HepG2 (cell line): ENCODE data around the gene WDR93. TPM values are rescaled to one million over a fixed set of nuclear protein-coding genes. Genes with fewer than 3 reads are reported as not detected.

ENCODE experiments used
- AHR ChIP-seq: IDR thresholded peaks from 2 replicates; pipeline ENCODE4 v1.6.1; 2018; ENCODE audit warnings: missing genetic modification reagents, missing compliant biosample characterization
- ATF7 ChIP-seq, 2 experiments: fragments of 450-650 bp in 1 of 2; sonication (generic) in 1 of 2; formaldehyde crosslinking in 1 of 2; IDR thresholded peaks; 2 replicates each; pipeline versions ENCODE4 v1.4.0 to v1.6.1; 2016 to 2020; ENCODE audit warnings: antibody characterized with exemption in 1 of 2, mild to moderate bottlenecking in 1 of 2, missing genetic modification reagents in 1 of 2
- KDM3A ChIP-seq: IDR thresholded peaks from 2 replicates; pipeline ENCODE4 v1.6.1; 2018; ENCODE audit warnings: low read depth, missing compliant biosample characterization
- KDM5B ChIP-seq: sonication (generic); formaldehyde crosslinking; IDR thresholded peaks from 2 replicates; pipeline ENCODE4 v1.4.0; 2020; ENCODE audit warnings: missing genetic modification reagents, mild to moderate bottlenecking, borderline replicate concordance
- SPEN ChIP-seq: sonication (generic); formaldehyde crosslinking; IDR thresholded peaks from 2 replicates; pipeline ENCODE4 v1.5.1; 2020; ENCODE audit warnings: low read depth, mild to moderate bottlenecking, missing genetic modification reagents
- TAF15 ChIP-seq: fragments of 200-400 bp; formaldehyde crosslinking; IDR thresholded peaks from one replicate; pipeline ENCODE4 v1.6.1; 2018; ENCODE audit warnings: mild to moderate bottlenecking, low read depth, low read length; ENCODE audit not compliant: poor library complexity, severe bottlenecking
- ZFY ChIP-seq: sonication (generic); formaldehyde crosslinking; IDR thresholded peaks from 2 replicates; pipeline ENCODE4 v1.4.0; 2020; ENCODE audit warnings: missing genetic modification reagents
- ZMAT3 ChIP-seq: sonication (generic); formaldehyde crosslinking; conservative IDR thresholded peaks from 2 replicates; pipeline ENCODE4 v1.7.0; 2021; ENCODE audit warnings: missing genetic modification reagents
- ZNF484 ChIP-seq: sonication (generic); formaldehyde crosslinking; IDR thresholded peaks from 2 replicates; pipeline ENCODE4 v1.5.1; 2020; ENCODE audit warnings: mild to moderate bottlenecking, low read depth, missing genetic modification reagents, borderline replicate concordance
- ZNF501 ChIP-seq: sonication (generic); formaldehyde crosslinking; IDR thresholded peaks from 2 replicates; pipeline ENCODE4 v1.5.1; 2020; ENCODE audit warnings: mild to moderate bottlenecking, moderate library complexity, missing genetic modification reagents
- ZNF883 ChIP-seq: sonication (generic); formaldehyde crosslinking; IDR thresholded peaks from 2 replicates; pipeline ENCODE4 v1.5.1; 2020; ENCODE audit warnings: mild to moderate bottlenecking, missing genetic modification reagents; ENCODE audit errors: not compliant biosample characterization
- polyA plus RNA-seq, 8 experiments: library from polyadenylated mRNA; depleted of rRNA in 3 of 8; stranded (reverse) in 7 of 8; unstranded in 1 of 8; fragments of >200 nt; fragmentation: Illumina TruSeq in 4 of 8; extraction: Trizol in 4 of 8; gene quantifications; 2 replicates each; pipeline versions ENCODE4 v1.2.1 to v1.2.3, GENCODE V29; 2011 to 2016; ENCODE audit warnings: low read depth in 4 of 8, missing spikeins in 1 of 8, mixed read lengths in 1 of 8; ENCODE audit not compliant: insufficient read depth in 1 of 8
- total RNA-seq, 5 experiments: library from RNA; depleted of rRNA; stranded (reverse); fragments of >200 nt; fragmentation: Illumina TruSeq; extraction: Trizol; gene quantifications; 2 replicates each; pipeline ENCODE4 v1.2.3, GENCODE V29; 2016; ENCODE audit warnings: low read depth in 1 of 5
- TF ChIP-seq, protein P1 (sequence below): sonication (generic); formaldehyde crosslinking; IDR thresholded peaks from 2 replicates; pipeline ENCODE4 v1.5.0; 2020; ENCODE audit warnings: missing genetic modification reagents, mild to moderate bottlenecking, borderline replicate concordance
- TF ChIP-seq, protein P2 (sequence below), 2 experiments: fragments of 450-650 bp in 1 of 2; sonication (generic) in 1 of 2; formaldehyde crosslinking in 1 of 2; IDR thresholded peaks; 2 replicates each; pipeline versions ENCODE4 v1.6.1 to v1.8.0; 2016 to 2022; ENCODE audit warnings: antibody characterized with exemption in 1 of 2, mild to moderate bottlenecking in 1 of 2, missing genetic modification reagents in 1 of 2
- TF ChIP-seq, protein P3 (sequence below): sonication (generic); formaldehyde crosslinking; IDR thresholded peaks from 2 replicates; pipeline ENCODE4 v1.5.0; 2020; ENCODE audit warnings: missing genetic modification reagents, mild to moderate bottlenecking, borderline replicate concordance

WDR93 gene
- total and polyA plus RNA-seq, 2 of the 13 experiments (the other 11 are each of a cell fraction or from before 2014, with no cell fraction given), result 0.07 TPM; not detected in 1

DNA sequence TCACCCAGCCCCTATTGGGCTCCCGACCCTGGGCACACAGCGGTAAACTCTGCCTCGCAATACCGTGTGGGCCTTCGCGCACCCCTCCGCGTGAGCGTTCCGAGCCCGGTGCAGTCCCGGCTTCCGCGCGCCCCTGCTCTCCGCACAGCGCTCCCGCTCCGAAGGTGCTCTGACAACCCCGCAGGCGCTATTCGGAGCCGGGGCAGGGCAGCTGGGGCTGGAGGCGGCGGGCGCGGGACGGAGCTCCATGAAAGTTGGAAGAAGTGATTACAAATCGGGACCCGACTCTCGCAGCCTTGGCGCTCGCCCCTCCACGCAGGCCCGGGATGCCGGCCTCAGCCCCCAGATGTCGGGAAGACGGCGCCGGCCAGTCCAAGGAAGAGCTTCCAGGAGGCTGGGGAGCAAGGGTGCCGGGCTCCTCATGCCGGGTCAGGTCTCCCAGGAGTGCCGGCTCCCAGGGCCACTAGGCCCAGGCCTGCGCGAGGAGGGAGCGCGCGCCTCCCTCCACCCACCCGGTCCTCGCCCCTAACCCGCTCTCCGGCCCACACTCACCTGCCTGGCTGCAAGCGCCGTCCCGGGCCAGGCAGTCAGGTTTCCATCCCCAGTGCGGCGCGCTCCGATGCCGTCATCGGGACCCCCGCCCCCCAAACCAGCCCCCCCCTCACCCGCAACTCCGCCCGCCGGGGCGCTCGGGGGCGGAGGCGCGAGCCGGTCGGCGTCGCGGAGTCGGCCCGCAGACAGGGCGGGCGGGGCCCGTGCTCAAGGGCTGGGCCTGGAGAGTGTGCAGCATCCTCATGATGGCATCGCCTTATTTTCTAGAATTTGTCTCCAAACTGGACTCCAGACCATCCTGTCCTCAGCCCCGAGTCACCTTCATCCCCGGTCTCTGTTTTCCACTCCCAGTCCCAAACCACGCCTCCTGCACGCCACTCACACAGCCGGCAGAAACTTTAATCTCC, 35.5 kb upstream of the WDR93 start, which contains the start of gene KIF7 (continued):
- TF ChIP-seq, protein P1, sequence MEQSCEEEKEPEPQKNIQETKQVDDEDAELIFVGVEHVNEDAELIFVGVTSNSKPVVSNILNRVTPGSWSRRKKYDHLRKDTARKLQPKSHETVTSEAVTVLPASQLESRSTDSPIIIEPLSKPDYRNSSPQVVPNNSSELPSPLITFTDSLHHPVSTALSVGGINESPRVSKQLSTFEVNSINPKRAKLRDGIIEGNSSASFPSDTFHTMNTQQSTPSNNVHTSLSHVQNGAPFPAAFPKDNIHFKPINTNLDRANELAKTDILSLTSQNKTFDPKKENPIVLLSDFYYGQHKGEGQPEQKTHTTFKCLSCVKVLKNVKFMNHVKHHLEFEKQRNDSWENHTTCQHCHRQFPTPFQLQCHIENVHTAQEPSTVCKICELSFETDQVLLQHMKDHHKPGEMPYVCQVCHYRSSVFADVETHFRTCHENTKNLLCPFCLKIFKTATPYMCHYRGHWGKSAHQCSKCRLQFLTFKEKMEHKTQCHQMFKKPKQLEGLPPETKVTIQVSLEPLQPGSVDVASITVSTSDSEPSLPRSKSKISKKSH (CRISPR knock-in tag), result 0 out of 2 replicates have a peak, but pooled peaks have one; percentile 11
- TF ChIP-seq, protein P2, sequence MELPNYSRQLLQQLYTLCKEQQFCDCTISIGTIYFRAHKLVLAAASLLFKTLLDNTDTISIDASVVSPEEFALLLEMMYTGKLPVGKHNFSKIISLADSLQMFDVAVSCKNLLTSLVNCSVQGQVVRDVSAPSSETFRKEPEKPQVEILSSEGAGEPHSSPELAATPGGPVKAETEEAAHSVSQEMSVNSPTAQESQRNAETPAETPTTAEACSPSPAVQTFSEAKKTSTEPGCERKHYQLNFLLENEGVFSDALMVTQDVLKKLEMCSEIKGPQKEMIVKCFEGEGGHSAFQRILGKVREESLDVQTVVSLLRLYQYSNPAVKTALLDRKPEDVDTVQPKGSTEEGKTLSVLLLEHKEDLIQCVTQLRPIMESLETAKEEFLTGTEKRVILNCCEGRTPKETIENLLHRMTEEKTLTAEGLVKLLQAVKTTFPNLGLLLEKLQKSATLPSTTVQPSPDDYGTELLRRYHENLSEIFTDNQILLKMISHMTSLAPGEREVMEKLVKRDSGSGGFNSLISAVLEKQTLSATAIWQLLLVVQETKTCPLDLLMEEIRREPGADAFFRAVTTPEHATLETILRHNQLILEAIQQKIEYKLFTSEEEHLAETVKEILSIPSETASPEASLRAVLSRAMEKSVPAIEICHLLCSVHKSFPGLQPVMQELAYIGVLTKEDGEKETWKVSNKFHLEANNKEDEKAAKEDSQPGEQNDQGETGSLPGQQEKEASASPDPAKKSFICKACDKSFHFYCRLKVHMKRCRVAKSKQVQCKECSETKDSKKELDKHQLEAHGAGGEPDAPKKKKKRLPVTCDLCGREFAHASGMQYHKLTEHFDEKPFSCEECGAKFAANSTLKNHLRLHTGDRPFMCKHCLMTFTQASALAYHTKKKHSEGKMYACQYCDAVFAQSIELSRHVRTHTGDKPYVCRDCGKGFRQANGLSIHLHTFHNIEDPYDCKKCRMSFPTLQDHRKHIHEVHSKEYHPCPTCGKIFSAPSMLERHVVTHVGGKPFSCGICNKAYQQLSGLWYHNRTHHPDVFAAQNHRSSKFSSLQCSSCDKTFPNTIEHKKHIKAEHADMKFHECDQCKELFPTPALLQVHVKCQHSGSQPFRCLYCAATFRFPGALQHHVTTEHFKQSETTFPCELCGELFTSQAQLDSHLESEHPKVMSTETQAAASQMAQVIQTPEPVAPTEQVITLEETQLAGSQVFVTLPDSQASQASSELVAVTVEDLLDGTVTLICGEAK (IDR thresholded peaks at IDR 0.05), result no peak
- TF ChIP-seq, protein P2 (CRISPR knock-in tag; IDR thresholded peaks at IDR 0.05), result peak; percentile 46; the same call in 1 of the 2 replicates
- TF ChIP-seq KDM5B (CRISPR knock-in tag) (peak; percentile 41; the same call in 1 of the 2 replicates), KDM3A (CRISPR knock-in tag) (no peak), ZNF883 (CRISPR knock-in tag) (peak; percentile 36), TAF15 (no peak), SPEN (CRISPR knock-in tag) (0 out of 2 replicates have a peak, but pooled peaks have one; percentile 30), ZNF484 (no peak), ZMAT3 (no peak), ZFY (CRISPR knock-in tag) (peak; percentile 87), AHR (CRISPR knock-in tag) (no peak), ATF7 (IDR thresholded peaks at IDR 0.05) (no peak), ATF7 (CRISPR knock-in tag; IDR thresholded peaks at IDR 0.05) (no peak), ZNF501 (no peak)
- TF ChIP-seq, protein P3, sequence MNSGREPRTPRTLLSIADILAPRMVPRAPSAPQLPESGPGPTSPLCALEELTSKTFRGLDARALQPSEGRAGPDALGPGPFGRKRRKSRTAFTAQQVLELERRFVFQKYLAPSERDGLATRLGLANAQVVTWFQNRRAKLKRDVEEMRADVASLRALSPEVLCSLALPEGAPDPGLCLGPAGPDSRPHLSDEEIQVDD (CRISPR knock-in tag), result no peak
